ENCODE results near the gene INTS11.
A peak's percentile ranks its signal among the peaks of the same experiment; 100 is the strongest.

Gene INTS11

DNA sequence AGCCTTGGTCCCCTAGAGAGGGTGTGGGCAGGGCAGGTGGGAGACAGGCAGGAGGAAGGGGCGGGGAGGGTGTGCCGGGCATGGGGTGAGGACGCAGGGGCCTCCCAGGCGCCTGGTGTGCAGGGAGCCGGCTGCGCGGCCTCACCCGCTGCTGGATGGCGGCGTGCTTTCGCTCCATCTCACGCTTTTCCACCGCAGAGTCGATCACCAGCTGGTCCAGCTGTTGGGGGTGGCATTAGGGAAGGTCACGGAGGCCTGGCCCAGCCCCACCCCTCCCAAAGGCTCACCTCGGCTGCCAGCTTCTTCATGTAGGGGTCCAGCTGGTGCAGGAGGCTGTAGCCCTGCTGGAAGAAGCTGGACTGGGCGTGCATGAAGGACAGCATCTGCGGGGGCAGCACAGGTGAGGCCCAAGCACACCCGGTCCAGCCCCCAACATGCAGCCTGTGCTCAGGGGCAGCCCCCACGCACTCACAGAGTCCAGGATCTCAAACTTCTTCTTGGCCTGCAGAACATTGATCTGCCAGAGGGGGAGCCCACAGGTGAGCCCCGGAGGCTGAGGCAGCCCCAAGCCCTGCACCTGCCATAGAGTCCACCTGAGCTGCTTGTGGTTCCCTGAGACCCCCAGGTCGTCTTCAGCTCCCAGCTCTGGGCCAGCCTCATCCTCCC lies 24.6 kb downstream of the INTS11 start:
- no peak for DNase-seq (ENCODE audit: low spot score)

DNA sequence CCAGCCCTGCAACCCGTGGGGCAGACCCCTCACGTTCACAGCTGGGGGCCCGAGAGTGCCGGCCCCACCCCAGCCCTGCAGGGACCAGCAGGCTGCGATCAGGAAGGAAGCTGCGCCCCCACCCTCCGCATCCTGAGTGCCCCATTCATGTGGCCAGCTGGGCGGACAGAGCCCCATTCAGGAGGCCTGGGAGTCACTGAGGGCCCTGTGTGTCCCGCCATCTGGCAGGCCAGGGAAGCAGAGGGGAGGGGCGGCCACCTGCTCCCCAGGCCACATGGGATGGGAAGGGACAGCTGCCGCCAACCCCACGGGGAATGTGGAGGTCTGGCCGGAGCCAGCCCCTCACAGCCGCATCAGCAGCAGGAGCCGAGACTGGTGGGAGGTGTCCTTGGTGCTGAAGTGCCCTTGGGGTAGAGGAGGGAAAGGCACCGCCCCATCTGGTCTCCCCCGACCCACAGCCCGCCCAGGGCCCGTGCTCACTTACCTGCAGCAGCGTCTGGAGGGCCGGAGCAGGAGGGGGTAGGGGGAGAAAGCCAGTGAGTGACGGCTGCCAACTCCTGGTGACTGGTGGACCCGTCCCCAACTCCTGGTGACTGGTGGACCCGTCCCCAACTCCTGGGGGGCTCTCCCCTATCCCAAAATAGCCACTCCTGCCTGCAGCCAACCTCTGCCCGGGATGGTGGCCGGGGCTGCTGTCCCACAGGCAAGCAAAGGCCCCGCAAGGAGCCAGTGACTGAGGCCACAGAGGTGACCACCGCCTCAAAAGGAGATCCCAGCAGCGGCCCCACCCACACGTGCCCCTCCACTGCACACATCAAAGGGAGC lies 25.4 kb downstream of the INTS11 start:
- peak; percentile 97 for DNase-seq (ENCODE audit: low spot score)

DNA sequence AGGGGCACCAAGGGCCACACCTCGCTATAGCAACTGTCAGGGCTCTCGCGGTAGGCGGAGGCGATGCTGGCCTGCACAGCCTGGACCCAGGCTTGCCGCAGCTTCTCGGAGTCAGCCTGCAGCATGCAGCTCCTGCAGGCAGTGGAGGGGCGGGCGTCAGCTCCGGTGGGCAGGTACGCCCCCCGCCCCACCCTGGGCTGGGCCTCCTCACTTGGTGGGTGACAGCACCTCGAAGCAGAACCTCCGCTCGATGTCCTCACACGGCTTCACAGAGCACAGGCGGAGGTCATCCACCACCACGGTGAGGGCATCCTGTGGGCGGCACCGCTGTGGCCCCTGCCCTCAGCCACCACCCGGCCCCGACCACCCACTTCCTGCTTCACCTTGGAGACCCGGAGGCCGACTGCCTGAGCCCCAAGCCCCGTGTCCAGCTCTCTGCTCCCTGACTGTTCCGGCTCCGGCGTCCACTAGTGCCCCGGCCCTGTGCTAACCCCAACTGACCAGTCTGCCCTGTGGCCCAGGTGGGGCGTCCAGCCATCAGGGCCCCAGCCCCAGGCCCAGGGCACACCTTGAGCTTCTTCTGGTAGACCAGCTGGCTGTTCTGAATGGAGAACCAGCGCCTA lies 26.5 kb downstream of the INTS11 start:
- DNase-seq (ENCODE audit: low spot score) = no peak

GRCh38 chr1:1296070-1297061 lies 28.1 kb downstream of the INTS11 start:
- no peak for DNase-seq (ENCODE audit: low spot score)

GRCh38 chr1:1295154-1295923 lies 29.1 kb downstream of the INTS11 start:
- DNase-seq (ENCODE audit: low spot score) = no peak

- no peak for DNase-seq (ENCODE audit: low spot score)
Observed at GRCh38 chr1:1294250-1294890, 30.1 kb downstream of the INTS11 start.

DNA sequence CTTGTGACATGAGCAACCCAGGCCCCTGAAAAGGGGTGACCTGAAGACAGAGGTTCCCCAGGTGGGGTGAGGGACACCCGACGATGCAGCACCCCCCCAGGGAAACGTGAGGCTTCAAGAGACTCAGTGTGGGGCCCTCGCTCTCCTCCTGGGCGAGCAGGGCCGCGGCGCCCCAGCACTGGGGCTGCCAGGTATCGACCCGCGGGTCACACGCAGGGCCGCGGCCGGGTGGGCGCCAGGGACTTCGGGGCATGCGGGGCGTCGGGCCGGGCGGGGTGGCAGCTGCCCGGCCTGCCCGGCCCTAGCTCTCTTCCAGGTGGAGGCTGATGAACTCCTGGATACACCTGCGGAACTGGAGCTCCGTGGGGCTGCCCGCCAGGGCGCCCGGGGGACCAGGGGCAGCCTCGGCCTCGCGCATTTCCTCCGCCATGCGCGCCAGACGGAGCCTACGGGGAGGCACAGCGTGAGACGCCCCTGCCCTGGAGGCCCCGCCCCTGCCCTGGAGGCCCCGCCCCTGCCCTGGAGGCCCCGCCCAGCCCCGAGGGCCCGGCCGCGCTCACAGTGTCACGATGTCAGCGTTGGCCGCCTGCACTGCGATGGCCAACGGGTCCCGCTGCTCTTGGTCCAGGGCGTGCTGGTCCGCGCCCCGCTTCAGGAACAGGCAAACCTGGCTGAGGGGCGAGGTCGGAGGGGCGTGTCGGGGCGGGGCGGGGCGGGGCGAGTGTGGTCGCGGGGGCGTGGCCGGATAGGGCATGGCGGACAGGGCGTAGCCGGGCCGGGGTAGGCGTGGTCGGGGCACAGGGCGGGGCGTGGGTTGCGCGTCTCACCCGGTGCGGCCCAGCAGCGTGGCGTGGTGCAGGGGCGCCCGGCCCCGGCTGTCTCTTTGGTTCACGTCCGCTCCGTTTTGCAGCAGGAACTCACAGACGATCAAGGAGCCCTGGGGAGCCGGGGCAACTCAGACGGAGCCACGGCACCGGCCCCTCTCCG lies 30.9 kb downstream of the INTS11 start:
- no peak for DNase-seq (ENCODE audit: low spot score)

- no peak for DNase-seq (ENCODE audit: low spot score)
Observed at GRCh38 chr1:1292851-1293250, 31.6 kb downstream of the INTS11 start.

- DNase-seq (ENCODE audit: low spot score) = no peak
Observed at GRCh38 chr1:1292442-1292779, 32.0 kb downstream of the INTS11 start.

DNA sequence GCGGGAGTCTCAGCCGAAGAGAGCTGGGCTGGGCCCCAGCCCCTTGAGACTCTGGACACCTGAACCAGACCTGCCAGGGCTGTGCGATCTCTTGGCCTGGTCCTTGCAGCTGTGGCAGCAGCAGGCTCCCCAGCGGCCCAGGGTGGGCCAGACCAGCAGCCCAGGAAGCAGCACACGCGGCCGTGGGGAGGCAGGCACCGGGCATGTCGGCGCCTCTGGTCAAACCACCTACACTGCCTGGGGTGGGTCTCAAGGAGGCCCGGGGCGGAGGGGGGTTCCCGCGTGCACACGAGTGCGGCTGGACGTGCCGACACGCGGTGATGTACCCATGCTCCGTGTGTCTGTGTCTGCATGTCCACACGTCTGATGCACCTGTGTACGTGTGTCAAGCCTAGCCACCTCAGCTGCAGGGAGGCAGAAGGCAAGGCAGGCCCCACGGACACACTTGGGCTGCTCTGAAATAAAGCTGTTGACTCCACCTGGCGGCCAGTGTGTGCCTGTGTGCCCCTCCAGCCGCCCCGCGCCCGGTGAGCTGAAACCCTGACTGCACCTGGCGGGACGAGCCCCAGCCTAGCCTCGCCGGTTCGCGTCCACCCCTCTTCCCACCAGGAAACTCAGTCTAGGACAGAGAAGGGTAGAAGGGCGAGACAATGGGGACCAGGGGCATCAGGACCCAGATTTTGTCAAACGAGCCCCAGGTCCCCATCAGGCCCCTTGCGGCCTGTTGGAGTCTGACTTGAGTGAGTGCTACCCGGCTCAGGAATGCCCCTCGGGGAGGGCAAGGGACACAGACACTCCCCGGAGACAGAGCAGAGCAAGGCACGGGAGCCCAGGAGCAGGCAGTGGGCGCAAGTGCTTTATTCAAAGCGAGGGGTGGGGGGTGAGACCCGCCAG lies 32.7 kb downstream of the INTS11 start:
- DNase-seq (ENCODE audit: low spot score) = peak; percentile 68

- no peak for DNase-seq (ENCODE audit: low spot score)
Observed at GRCh38 chr1:1291023-1291528, 33.4 kb downstream of the INTS11 start.

- DNase-seq (ENCODE audit: low spot score) = no peak
Observed at GRCh38 chr1:1290238-1290731, 34.2 kb downstream of the INTS11 start.

DNA sequence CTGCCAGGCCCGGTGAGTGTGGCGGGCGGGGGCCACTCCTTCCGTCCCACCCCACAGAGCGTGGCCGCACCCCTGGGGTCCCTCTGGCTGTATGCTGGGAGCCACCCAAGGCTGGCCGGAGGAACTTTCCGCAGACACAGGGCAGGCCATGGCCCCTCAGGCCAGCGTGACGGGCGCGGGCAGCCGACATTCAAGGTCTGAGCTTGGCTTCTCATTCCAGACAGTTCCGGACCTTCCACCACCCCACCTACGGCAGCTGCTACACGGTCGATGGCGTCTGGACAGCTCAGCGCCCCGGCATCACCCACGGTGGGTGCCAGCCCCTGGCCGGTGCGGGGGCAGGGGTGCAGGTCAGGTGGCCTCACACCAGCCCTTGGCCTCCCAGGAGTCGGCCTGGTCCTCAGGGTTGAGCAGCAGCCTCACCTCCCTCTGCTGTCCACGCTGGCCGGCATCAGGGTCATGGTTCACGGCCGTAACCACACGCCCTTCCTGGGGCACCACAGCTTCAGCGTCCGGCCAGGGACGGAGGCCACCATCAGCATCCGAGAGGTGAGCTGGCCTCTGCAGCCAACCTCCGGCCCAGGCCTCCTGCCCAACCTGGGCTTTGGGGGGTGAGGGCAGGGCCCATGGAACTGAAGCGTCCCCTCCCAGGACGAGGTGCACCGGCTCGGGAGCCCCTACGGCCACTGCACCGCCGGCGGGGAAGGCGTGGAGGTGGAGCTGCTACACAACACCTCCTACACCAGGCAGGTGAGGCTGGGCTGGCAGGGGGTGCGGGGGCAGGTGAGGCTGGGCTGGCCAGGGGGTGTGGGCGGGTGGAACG lies 37.0 kb downstream of the INTS11 start:
- DNase-seq (ENCODE audit: low spot score) = no peak

DNA sequence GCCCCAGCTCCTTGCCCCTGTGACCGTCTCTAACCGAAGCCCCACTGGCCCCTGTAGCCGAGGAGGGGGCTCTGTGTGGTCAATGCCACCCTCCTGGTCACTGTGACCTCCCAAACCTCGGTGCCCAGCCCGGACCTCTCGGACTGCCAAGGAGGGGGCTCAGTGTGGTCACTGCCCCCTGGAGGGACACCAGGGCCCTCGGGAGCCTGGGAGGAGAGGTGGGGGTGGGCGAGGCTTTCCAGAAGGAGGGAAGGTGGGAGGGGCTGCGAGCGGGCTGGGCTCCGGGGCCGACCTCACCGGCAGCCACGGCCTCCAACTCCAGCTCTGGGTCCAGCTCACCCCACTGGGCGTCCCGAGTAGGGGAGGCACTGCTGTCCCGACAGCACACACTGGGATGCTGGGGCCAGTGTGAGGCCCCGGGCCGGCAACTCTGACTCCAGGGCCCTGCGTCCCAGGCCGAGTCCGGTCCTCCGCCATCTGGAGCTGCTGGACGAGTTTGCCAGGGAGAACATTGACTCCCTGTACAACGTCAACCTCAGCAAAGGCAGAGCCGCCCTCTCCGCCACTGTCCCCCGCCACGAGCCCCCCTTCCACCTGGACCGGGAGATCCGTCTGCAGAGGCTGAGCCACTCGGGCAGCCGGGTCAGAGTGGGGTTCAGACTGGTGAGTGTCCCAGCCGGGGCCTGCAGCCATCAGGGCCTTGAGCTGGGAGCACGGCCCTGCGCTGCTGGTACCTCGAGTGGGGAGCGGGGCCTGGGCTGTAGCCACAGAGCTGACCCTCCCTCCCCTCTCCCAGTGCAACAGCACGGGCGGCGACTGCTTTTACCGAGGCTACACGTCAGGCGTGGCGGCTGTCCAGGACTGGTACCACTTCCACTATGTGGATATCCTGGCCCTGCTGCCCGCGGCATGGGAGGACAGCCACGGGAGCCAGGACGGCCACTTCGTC lies 37.9 kb downstream of the INTS11 start:
- DNase-seq (ENCODE audit: low spot score) = no peak

DNA sequence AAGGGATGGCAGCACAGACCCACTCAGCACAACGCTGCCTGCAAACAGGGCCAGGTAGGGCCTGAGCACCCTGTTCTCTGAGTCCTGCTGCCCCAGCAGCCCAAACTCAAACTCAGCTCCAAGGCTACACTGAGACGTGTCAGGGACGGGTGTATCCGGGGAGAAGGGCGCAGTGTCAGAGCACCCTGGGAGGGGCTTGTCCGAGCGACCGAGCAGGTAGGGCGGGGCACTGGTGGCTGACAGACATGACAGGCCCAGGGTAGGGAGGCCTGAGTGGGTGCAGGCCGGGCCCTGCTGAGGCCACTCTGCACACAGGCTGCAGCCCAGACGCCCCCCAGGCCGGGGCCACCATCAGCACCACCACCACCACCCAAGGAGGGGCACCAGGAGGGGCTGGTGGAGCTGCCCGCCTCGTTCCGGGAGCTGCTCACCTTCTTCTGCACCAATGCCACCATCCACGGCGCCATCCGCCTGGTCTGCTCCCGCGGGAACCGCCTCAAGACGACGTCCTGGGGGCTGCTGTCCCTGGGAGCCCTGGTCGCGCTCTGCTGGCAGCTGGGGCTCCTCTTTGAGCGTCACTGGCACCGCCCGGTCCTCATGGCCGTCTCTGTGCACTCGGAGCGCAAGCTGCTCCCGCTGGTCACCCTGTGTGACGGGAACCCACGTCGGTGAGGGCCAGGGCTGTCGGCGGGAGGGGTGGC lies 38.7 kb downstream of the INTS11 start:
- DNase-seq (ENCODE audit: low spot score) = no peak

Measured in Ammon's horn (tissue), 1 donor.